ENCODE measurements around the gene PRPF39. TPM values are rescaled to one million over a fixed set of nuclear protein-coding genes. Genes with fewer than 3 reads are reported as not detected.
"Not testable (repeated sequence)": the region's sequence is repeated elsewhere in the genome, so short reads cannot be mapped to it uniquely, and the experiment has no call there.

The PRPF39 gene
- total RNA-seq, 2 donors from 2014 or later, result 30.3 to 47.1 TPM

DNA sequence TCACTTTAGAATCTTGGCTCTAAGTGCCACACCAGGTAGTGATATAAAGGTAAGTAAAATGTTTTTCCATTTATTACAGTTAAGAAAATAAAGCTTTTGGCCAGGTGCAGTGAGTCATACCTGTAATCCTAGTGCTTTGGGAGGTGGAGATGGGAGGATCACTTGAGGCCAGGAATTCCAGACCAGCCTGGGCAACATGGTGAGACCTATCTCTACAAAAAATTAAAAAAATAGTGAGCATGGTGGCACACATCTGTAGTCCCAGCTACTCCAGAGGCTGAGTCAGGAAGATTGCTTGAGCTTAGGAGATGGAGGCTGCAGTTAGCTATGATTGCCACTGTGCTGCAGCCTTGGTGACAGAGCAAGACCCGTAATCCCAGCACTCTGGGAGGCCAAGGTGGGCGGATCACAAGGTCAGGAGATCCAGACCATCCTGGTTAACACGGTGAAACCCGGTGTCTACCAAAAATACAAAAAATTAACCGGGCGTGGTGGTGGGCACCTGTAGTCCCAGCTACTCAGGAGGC lies 56.8 kb downstream of the PRPF39 start:
- Histone ChIP-seq H3K27me3 (replicated peaks; ENCODE audit: insufficient read depth) (no peaks in the 10 kb centered on the region), H3K4me1 (replicated peaks) (no peaks in the 10 kb centered on the region), H3K36me3 (no peaks in the 10 kb centered on the region), H3K4me3 (no peak overlapping the region), H3K9me3 (no peaks in the 10 kb centered on the region), H3K27ac (no peak overlapping the region)
- TF ChIP-seq, protein P1, sequence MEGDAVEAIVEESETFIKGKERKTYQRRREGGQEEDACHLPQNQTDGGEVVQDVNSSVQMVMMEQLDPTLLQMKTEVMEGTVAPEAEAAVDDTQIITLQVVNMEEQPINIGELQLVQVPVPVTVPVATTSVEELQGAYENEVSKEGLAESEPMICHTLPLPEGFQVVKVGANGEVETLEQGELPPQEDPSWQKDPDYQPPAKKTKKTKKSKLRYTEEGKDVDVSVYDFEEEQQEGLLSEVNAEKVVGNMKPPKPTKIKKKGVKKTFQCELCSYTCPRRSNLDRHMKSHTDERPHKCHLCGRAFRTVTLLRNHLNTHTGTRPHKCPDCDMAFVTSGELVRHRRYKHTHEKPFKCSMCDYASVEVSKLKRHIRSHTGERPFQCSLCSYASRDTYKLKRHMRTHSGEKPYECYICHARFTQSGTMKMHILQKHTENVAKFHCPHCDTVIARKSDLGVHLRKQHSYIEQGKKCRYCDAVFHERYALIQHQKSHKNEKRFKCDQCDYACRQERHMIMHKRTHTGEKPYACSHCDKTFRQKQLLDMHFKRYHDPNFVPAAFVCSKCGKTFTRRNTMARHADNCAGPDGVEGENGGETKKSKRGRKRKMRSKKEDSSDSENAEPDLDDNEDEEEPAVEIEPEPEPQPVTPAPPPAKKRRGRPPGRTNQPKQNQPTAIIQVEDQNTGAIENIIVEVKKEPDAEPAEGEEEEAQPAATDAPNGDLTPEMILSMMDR (IDR thresholded peaks at IDR 0.05), result no peak
- TF ChIP-seq POLR2AphosphoS5 (IDR thresholded peaks at IDR 0.05) (no peak), POLR2A (IDR thresholded peaks at IDR 0.05) (no peak)
- intact Hi-C loops (cut with DNase I), result no loop called here
- 98% methylated on average over 6 of the region's 6 CpGs for WGBS
- no peak for DNase-seq (ENCODE audit: low spot score)

DNA sequence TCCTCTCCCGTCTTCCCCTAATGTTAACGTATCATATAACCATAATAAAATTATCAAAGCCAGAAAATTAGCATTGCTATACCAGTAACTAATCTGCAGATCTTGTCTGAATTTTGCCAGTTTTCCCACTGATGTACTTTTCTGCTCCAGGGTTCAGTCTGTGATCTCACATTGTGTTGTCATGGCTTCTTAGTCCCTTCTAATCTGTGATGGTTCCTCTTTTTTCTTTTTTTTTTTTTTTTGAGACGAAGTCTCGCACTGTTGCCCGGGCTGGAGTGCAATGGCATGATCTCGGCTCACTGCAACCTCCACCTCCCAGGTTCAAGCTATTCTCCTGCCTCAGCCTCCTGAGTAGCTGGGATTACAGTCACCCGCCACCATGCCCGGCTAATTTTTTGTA lies 58.2 kb downstream of the PRPF39 start:
- WGBS, result 87% methylated on average over 8 of the region's 8 CpGs
- H3K27ac ChIP-seq; H3K4me1 ChIP-seq (replicated peaks); DNase-seq (ENCODE audit: low spot score); H3K27me3 ChIP-seq (replicated peaks; ENCODE audit: insufficient read depth); H3K4me3 ChIP-seq; H3K36me3 ChIP-seq; intact Hi-C loops (cut with DNase I); H3K9me3 ChIP-seq: not testable (repeated sequence)

DNA sequence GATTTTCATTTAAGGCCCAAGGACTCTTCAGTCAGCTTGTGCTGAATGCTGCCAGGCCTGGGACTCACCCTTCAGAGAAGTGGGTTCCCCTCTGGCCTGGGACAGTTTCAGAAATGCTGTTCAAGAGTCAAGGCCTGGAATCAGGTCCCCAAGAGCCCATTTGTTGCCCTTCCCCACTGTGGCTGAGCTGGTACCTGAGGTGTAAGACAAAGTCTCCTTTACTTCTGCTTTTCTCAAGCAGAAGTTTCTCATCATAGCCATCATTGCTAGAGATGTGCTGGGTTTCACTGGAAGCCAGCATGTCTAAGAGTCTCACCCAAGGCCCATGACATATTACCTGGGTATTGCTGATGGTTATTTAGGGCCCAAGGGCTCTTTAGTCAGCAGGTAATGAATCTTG lies 60.7 kb downstream of the PRPF39 start:
- H3K27me3 ChIP-seq (replicated peaks; ENCODE audit: insufficient read depth), result no peaks in the 10 kb centered on the region
- H3K36me3 ChIP-seq, result no peaks in the 10 kb centered on the region
- intact Hi-C loops (cut with DNase I), result no loop called here
- H3K9me3 ChIP-seq, result no peaks in the 10 kb centered on the region
- no peaks in the 10 kb centered on the region for H3K4me1 ChIP-seq (replicated peaks)
- DNase-seq (ENCODE audit: low spot score), result no peak
- TF ChIP-seq POLR2A (IDR thresholded peaks at IDR 0.05) (no peak), POLR2AphosphoS5 (IDR thresholded peaks at IDR 0.05) (no peak)
- TF ChIP-seq, protein P1 (IDR thresholded peaks at IDR 0.05), result no peak
- no peak overlapping the region for H3K4me3 ChIP-seq
- no peak overlapping the region for H3K27ac ChIP-seq

DNA sequence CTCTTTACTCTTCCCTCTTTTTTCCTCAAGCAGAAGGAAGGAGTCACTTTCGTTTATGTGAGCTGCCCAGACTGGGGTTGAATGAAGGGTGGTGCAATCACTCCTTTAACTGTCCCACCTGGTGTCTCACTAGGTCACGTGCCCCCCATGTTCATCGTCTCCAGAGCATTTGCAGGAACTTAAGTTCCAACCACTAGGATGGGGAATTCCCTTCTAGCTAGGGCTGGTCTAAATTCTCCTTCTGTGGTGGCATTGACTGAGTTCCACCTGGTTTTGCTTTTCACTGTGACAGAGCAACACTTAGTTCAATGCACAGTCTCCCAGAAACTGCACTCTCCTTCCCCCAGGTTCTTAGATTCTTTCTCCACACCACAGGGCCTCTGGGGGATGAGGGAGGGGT lies 61.3 kb downstream of the PRPF39 start:
- no peaks in the 10 kb centered on the region for H3K27me3 ChIP-seq (replicated peaks; ENCODE audit: insufficient read depth)
- H3K4me3 ChIP-seq, result no peak overlapping the region
- 96% methylated on average over 3 of the region's 3 CpGs for WGBS

DNA sequence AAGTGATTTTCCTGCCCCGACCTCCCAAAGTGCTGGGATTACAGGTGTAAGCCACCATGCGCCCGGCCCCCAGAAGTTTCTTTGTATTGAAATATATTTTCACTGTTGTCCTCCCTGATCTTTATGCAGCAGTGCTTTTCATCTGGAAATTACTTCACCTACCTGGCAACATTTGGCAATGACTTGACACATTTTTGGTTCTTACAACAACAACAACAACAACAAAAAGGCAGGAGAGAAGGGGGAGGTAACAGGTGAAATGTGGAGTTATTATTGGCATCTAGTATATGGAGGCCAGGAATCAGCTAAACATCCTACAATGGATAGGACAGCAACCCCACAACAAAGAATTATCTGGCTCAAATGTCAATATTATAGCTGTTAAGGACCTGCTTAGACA lies 65.7 kb downstream of the PRPF39 start:
- H3K27me3 ChIP-seq (replicated peaks; ENCODE audit: insufficient read depth), result no peaks in the 10 kb centered on the region
- TF ChIP-seq, protein P1 (IDR thresholded peaks at IDR 0.05), result no peak
- TF ChIP-seq POLR2A (IDR thresholded peaks at IDR 0.05) (no peak), POLR2AphosphoS5 (IDR thresholded peaks at IDR 0.05) (no peak)
- no peaks in the 10 kb centered on the region for H3K9me3 ChIP-seq
- H3K4me3 ChIP-seq, result no peak overlapping the region
- no peak for DNase-seq (ENCODE audit: low spot score)
- H3K27ac ChIP-seq, result no peak overlapping the region
- H3K36me3 ChIP-seq, result no peaks in the 10 kb centered on the region
- no peaks in the 10 kb centered on the region for H3K4me1 ChIP-seq (replicated peaks)
- intact Hi-C loops (cut with DNase I), result no loop called here
- WGBS, result 92% methylated on average over 3 of the region's 3 CpGs

More for the DNA sequence above, 61.3 kb downstream of the PRPF39 start:
- Histone ChIP-seq H3K9me3 (no peaks in the 10 kb centered on the region), H3K4me1 (replicated peaks) (no peaks in the 10 kb centered on the region), H3K27ac (no peak overlapping the region), H3K36me3 (no peaks in the 10 kb centered on the region)
- no peak for DNase-seq (ENCODE audit: low spot score)
- intact Hi-C loops (cut with DNase I), result no loop called here
- no peak for TF ChIP-seq POLR2AphosphoS5 (IDR thresholded peaks at IDR 0.05)
- TF ChIP-seq, protein P1 (IDR thresholded peaks at IDR 0.05), result no peak
- no peak for TF ChIP-seq POLR2A (IDR thresholded peaks at IDR 0.05)

All from prostate gland (tissue), 2 donors.